AG10803 (cell line): ENCODE results near the gene CHRNB1.

ENCODE experiments used
- DNase-seq: peaks from one replicate; pipeline ENCODE4 v3.0.0; 2010; ENCODE audit warnings: low read depth
- H3K4me3 ChIP-seq: 2 replicates; pipeline ENCODE4 v1.5.1; 2011; ENCODE audit warnings: mild to moderate bottlenecking, low read length, control low read depth
- CTCF ChIP-seq: conservative IDR thresholded peaks from 2 replicates; pipeline ENCODE4 v1.5.1; 2011; ENCODE audit warnings: mild to moderate bottlenecking, low read length, control low read depth, inconsistent platforms

CHRNB1 gene

GRCh38 chr17:7408863-7409262 lies 36.0 kb upstream of the CHRNB1 start:
- DNase-seq: no peak
- H3K4me3 ChIP-seq: no peak overlapping the region
- TF ChIP-seq CTCF: no peak

GRCh38 chr17:7409716-7410115 lies 35.1 kb upstream of the CHRNB1 start:
- no peak for DNase-seq
- no peak for TF ChIP-seq CTCF
- H3K4me3 ChIP-seq: no peak overlapping the region

GRCh38 chr17:7410634-7411426 lies 34.0 kb upstream of the CHRNB1 start:
- no peak for DNase-seq
- no peak for TF ChIP-seq CTCF
- no peak overlapping the region for H3K4me3 ChIP-seq

- no peak for DNase-seq
- no peak for TF ChIP-seq CTCF
- no peak overlapping the region for H3K4me3 ChIP-seq
Measured at GRCh38 chr17:7411427-7411750, 33.5 kb upstream of the CHRNB1 start.

- no peak overlapping the region for H3K4me3 ChIP-seq
- no peak for TF ChIP-seq CTCF
- peak; percentile 56 for DNase-seq
Measured at GRCh38 chr17:7413346-7413985, 31.4 kb upstream of the CHRNB1 start.

GRCh38 chr17:7414837-7415236 lies 30.0 kb upstream of the CHRNB1 start:
- DNase-seq: no peak
- H3K4me3 ChIP-seq: no peak overlapping the region
- no peak for TF ChIP-seq CTCF

GRCh38 chr17:7415784-7416183 lies 29.1 kb upstream of the CHRNB1 start:
- H3K4me3 ChIP-seq: no peak overlapping the region
- no peak for DNase-seq
- no peak for TF ChIP-seq CTCF
